ENCODE data around the gene GATB. TPM values are rescaled to one million over a fixed set of nuclear protein-coding genes. Genes with fewer than 3 reads are reported as not detected.

GATB gene
- polyA plus RNA-seq, 3 donors: 5.5 to 12.2 (median 9.0) TPM

DNA sequence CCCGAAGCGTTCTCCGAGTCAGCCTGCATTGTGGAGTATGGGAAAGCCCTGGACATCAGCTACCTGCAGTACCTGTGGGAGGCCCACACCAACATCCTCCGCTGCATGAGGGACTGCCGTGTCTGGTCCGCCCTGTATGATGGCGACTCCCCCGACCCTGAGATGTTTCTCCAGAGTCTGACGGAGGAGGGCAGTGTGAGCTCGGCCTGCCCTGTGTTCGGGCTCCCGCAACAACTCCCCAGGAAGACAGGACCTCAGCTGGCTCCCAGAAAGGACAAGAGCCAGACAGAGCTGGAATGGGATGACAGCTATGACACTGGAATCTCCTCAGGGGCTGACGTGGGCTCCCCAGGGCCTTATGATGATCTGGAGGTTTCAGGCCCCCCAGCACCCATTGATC, 111.3 kb downstream of the GATB start:
- no peak overlapping the region for H3K27ac ChIP-seq (ENCODE audit: low read depth in 1 of 2, low read length in 2 of 2)
- DNase-seq: no peak
- Mint-ChIP-seq H3K36me3 (no peaks in the 10 kb centered on the region), H3K27me3 (ENCODE audit: low read depth in 3 of 3) (peaks cover 0 to 9% (median 9%) of the 10 kb centered on the region in 3 donors), H3K4me3 (no peak overlapping the region), H3K4me1 (no peaks in the 10 kb centered on the region), H3K9me3 (peaks cover 0 to 1% (median 0%) of the 10 kb centered on the region in 7 donors), H3K27ac (no peak overlapping the region)
- H3K36me3 ChIP-seq (replicated peaks in 1 of 2; ENCODE audit: control insufficient read depth in 1 of 2, insufficient read depth in 2 of 2, low read length in 2 of 2): no peaks in the 10 kb centered on the region
- intact Hi-C loops (cut with micrococcal nuclease): no loop called here
- no peaks in the 10 kb centered on the region for H4K20me1 ChIP-seq (ENCODE audit: insufficient read depth, low read length)
- H2AFZ ChIP-seq (ENCODE audit: insufficient read depth, low read depth, low read length, poor library complexity, severe bottlenecking): no peak overlapping the region
- no peak overlapping the region for H3K9ac ChIP-seq (ENCODE audit: insufficient read depth, low read length, poor library complexity, severe bottlenecking)
- H3K79me2 ChIP-seq (ENCODE audit: insufficient read depth, low read length): no peaks in the 10 kb centered on the region
- 95% methylated on average over 9 of the region's 13 CpGs for WGBS (ENCODE audit: insufficient coverage)
- no peak for TF ChIP-seq CTCF (IDR thresholded peaks at IDR 0.05)
- peaks cover 0 to 2% of the 10 kb centered on the region in 2 donors for H3K27me3 ChIP-seq (ENCODE audit: control insufficient read depth in 2 of 2, insufficient read depth in 2 of 2, low read length in 2 of 2)
- H3K9me3 ChIP-seq (replicated peaks in 1 of 2; ENCODE audit: control insufficient read depth in 1 of 2, insufficient read depth in 1 of 2, low read length in 2 of 2): no peaks in the 10 kb centered on the region
- no peak overlapping the region for H3K4me3 ChIP-seq (replicated peaks in 1 of 3; ENCODE audit: low read depth in 2 of 3, low read length in 3 of 3)
- H3K4me2 ChIP-seq (replicated peaks; ENCODE audit: extremely low read depth, low read length, poor library complexity, severe bottlenecking): no peak overlapping the region
- H3K4me1 ChIP-seq (ENCODE audit: control insufficient read depth in 1 of 2, insufficient read depth in 2 of 2, low read length in 2 of 2): no peaks in the 10 kb centered on the region

DNA sequence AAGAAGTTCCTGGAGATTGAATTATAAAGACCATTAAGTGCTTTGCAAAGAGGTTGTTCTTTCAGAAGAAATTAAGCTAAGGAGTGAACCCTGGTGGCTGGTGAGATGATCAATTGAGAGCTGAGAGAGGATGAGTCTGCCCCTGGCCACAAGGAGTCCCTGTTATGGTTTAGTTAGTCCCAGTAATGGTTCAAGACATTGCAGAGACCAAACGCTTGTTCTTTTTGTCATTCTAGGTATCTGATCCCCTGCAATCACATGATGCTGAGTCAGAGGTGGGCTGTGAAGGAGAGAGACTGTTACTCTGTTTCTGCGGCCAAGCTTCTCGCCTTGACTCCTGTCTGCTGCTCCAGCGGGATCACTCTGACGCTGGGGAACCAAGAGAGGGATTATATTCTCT, 114.5 kb downstream of the GATB start:
- peaks cover 1% of the 10 kb centered on the region for H3K4me1 Mint-ChIP-seq
- H3K27ac ChIP-seq (ENCODE audit: low read depth in 1 of 2, low read length in 2 of 2): no peak overlapping the region
- H3K79me2 ChIP-seq (ENCODE audit: insufficient read depth, low read length): no peaks in the 10 kb centered on the region
- H3K9me3 Mint-ChIP-seq: peaks cover 0 to 1% (median 0%) of the 10 kb centered on the region in 7 donors
- no peak overlapping the region for H2AFZ ChIP-seq (ENCODE audit: insufficient read depth, low read depth, low read length, poor library complexity, severe bottlenecking)
- no peaks in the 10 kb centered on the region for H3K9me3 ChIP-seq (replicated peaks in 1 of 2; ENCODE audit: control insufficient read depth in 1 of 2, insufficient read depth in 1 of 2, low read length in 2 of 2)
- no peaks in the 10 kb centered on the region for H3K4me1 ChIP-seq (ENCODE audit: control insufficient read depth in 1 of 2, insufficient read depth in 2 of 2, low read length in 2 of 2)
- H4K20me1 ChIP-seq (ENCODE audit: insufficient read depth, low read length): no peaks in the 10 kb centered on the region
- intact Hi-C loops (cut with micrococcal nuclease): no loop called here
- no peak overlapping the region for H3K4me3 ChIP-seq (replicated peaks in 1 of 3; ENCODE audit: low read depth in 2 of 3, low read length in 3 of 3)
- H3K4me2 ChIP-seq (replicated peaks; ENCODE audit: extremely low read depth, low read length, poor library complexity, severe bottlenecking): no peak overlapping the region
- peaks cover 0 to 2% of the 10 kb centered on the region in 2 donors for H3K27me3 ChIP-seq (ENCODE audit: control insufficient read depth in 2 of 2, insufficient read depth in 2 of 2, low read length in 2 of 2)
- no peak overlapping the region for H3K27ac Mint-ChIP-seq
- no peak for DNase-seq
- peaks cover 0 to 4% (median 4%) of the 10 kb centered on the region in 3 donors for H3K27me3 Mint-ChIP-seq (ENCODE audit: low read depth in 3 of 3)
- H3K9ac ChIP-seq (ENCODE audit: insufficient read depth, low read length, poor library complexity, severe bottlenecking): no peak overlapping the region
- WGBS (ENCODE audit: insufficient coverage): 82% methylated on average over 5 of the region's 5 CpGs
- H3K4me3 Mint-ChIP-seq: no peak overlapping the region
- no peak for TF ChIP-seq CTCF (IDR thresholded peaks at IDR 0.05)
- H3K36me3 ChIP-seq (replicated peaks in 1 of 2; ENCODE audit: control insufficient read depth in 1 of 2, insufficient read depth in 2 of 2, low read length in 2 of 2): no peaks in the 10 kb centered on the region
- H3K36me3 Mint-ChIP-seq: no peaks in the 10 kb centered on the region

Measured in CD14-positive monocyte (primary cell).